ENCODE measurements around the gene C19orf25.
"Not testable (repeated sequence)": the region's sequence is repeated elsewhere in the genome, so short reads cannot be mapped to it uniquely, and the experiment has no call there.

The C19orf25 gene

DNA sequence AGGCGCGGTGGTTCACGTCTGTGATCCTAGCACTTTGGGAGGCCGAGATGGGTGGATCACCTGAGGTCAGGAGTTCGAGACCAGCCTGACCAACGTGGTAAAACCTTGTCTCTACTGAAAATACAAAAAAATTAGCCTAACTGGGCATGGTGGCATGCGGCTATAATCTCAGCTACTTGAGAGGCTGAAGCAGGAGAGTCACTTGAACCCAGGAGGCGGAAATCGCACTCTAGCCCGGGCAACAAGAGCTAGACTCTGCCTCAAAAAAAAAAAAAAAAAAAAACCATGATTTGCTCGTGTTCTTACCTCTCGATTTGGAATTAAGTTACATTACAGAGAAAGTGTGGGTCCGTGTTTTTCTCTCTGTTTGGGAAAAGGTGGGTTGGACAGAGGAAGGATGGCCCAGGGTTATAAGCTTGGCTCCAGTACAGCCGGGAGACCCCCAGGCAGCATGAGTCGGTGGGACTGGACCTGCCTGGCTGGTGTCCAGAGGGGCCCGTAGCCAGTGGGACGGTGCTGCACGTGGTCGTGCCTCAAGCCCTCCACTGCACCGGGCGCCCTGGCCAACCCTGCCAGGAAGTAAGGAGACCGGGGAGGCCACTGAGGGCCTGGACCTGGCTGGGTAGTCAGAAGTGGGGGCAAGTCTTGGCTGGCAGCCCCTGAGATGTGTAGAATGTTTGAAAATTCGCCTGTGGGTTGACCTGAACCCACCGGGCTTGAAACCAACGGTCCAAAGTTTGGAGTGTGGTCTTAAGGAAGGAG, 37.2 kb downstream of the C19orf25 start:
- no peak overlapping the region for H3K27ac ChIP-seq (ENCODE audit: low read length)
- H3K36me3 ChIP-seq (ENCODE audit: insufficient read depth, low read depth, low read length): peaks cover 35% of the 10 kb centered on the region
- H3K9me3 ChIP-seq (ENCODE audit: insufficient read depth, low read depth, low read length): no peaks in the 10 kb centered on the region
- no peak overlapping the region for H3K9ac ChIP-seq (ENCODE audit: low read depth, low read length)
- H3K4me1 ChIP-seq (ENCODE audit: insufficient read depth, low read length): no peaks in the 10 kb centered on the region; the same call in 1 of the 2 replicates
- peaks cover 16% of the 10 kb centered on the region for H3K27me3 ChIP-seq (ENCODE audit: insufficient read depth, low read length)
- no peak overlapping the region for H3K4me3 ChIP-seq (ENCODE audit: low read length)

DNA sequence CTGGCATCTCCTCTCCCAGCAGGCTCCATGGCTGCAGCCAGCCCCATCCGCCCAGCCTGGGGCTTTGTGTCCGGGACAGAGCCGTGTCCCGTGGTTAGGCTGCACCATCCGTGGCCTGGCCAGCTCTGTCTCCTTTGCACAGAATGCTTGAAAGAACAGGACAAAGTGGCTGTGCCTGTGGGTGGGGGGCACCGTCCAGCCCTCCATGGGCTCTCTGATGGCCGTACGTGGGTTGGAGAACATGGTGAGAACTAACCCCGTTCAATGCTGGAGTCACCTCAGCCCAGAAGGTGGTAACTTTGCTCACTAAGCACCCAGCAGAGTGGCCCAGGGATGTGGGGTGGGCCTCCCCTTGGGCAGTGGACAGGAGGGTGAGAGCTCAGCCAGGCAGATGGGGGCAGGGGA, 38.0 kb downstream of the C19orf25 start:
- Histone ChIP-seq H3K36me3 (ENCODE audit: insufficient read depth, low read depth, low read length) (peaks cover 35% of the 10 kb centered on the region), H3K9ac (ENCODE audit: low read depth, low read length) (no peak overlapping the region), H3K27ac (ENCODE audit: low read length) (no peak overlapping the region), H3K4me3 (ENCODE audit: low read length) (no peak overlapping the region), H3K9me3 (ENCODE audit: insufficient read depth, low read depth, low read length) (no peaks in the 10 kb centered on the region), H3K27me3 (ENCODE audit: insufficient read depth, low read length) (peaks cover 9% of the 10 kb centered on the region), H3K4me1 (ENCODE audit: insufficient read depth, low read length) (no peaks in the 10 kb centered on the region; the same call in 1 of the 2 replicates)

DNA sequence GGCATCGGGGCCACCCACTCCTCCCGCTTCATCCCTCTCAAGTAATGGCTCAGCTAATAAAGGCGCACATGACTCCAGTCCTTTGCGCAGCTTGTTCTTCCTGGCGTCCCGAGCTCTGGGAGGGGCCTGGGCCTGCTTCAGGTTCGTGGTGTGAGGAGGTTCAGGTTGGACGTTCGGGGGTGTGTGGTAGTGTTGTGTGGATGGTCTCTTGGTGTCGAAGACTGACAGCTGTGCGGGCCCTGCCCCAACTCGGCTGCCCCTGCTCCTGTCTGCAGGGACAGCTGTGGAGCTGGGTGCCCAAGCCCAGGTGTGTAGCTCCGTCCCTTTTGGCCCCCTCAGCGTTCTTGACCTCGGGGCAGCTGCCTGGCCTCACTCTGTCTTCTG, 38.6 kb downstream of the C19orf25 start:
- H3K9me3 ChIP-seq (ENCODE audit: insufficient read depth, low read depth, low read length): no peaks in the 10 kb centered on the region
- no peak overlapping the region; the same call in 1 of the 2 replicates for H3K4me3 ChIP-seq (ENCODE audit: low read length)
- H3K36me3 ChIP-seq (ENCODE audit: insufficient read depth, low read depth, low read length): peaks cover 39% of the 10 kb centered on the region
- H3K27ac ChIP-seq (ENCODE audit: low read length): no peak overlapping the region
- no peaks in the 10 kb centered on the region; the same call in 1 of the 2 replicates for H3K4me1 ChIP-seq (ENCODE audit: insufficient read depth, low read length)
- H3K27me3 ChIP-seq (ENCODE audit: insufficient read depth, low read length): peaks cover 6% of the 10 kb centered on the region
- H3K9ac ChIP-seq (ENCODE audit: low read depth, low read length): no peak overlapping the region

- not testable (repeated sequence) for H3K9me3 ChIP-seq (ENCODE audit: insufficient read depth, low read depth, low read length); H3K27ac ChIP-seq (ENCODE audit: low read length); H3K27me3 ChIP-seq (ENCODE audit: insufficient read depth, low read length); H3K4me1 ChIP-seq (ENCODE audit: insufficient read depth, low read length)
- H3K4me3 ChIP-seq (ENCODE audit: low read length): peak overlapping the region; percentile 96
- peaks cover 41% of the 10 kb centered on the region for H3K36me3 ChIP-seq (ENCODE audit: insufficient read depth, low read depth, low read length)
- H3K9ac ChIP-seq (ENCODE audit: low read depth, low read length): peak overlapping the region; percentile 98
These were observed 39.2 kb downstream of the C19orf25 start for GRCh38 chr19:1439525-1440417.

DNA sequence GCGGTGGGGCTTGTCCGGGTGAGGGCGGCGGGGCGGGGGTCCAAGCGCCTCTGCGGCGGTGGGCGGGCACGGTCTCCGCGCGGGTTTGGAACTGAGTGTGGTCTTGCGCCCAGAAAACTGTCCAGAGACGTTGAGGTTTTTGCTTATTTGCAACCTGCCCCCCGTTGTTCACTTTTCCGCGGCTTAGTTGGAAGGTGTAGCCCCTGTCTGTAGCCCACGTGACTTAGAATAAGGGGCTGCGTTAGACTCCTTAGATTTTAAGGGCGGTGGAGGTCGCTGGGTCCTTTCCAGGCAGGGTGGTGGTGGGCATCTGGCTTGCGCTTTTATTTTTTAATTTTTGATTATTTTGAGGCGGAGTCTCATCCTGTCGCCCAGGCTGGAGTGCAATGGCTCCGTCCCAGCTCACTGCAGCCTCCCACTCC, 40.1 kb downstream of the C19orf25 start:
- H3K36me3 ChIP-seq (ENCODE audit: insufficient read depth, low read depth, low read length): peaks cover 49% of the 10 kb centered on the region

DNA sequence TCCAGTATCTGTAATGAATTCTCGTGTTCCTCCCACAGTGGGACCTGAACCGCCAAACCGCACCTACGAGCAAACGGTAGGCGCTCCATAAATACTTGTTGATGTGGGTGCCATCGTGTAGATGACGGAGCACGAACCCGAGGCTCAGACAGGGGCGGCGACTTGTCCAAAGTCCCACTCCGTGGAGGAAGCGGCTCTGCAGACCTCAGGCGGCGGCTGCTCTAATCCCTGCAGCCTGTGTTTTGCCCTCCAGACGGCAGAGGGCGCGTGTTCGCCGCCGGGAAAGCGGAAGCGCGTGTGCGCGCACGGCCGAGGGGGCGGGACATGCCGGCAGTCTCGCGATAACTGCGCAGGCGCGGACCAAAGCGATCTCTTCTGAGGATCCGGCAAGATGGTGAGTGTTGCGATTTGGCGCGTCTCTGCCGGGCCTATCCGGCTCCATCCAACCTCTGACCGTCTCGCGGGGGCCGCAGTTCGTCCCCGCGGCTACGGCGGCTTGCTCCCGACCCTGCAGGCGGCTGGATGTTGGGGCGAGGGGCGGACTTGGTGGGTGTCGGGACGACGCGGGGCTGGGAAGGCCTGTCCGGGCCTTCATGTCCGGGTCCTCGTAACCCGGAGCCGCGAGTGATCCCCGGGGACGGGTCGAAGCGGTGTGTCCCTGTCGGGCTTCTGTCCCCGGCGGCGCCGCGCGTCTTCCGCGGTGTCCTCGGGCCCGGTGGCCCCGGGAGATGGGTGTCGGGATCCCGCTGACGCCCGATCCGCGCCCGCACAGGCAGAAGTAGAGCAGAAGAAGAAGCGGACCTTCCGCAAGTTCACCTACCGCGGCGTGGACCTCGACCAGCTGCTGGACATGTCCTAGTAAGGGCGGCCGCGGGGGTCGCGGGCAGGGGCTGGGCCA, 40.7 kb downstream of the C19orf25 start, which contains the start of gene RPS15:
TSS of gene RPS15 (plus strand) at position 362 of the 898 bp plus-strand sequence. CDS start at position 392, 30 bp downstream.
- Histone ChIP-seq H3K4me3 (ENCODE audit: low read length) (peak within 1 kb of the TSS; percentile 96), H3K9ac (ENCODE audit: low read depth, low read length) (peak within 1 kb of the TSS; percentile 98), H3K27ac (ENCODE audit: low read length) (peak within 1 kb of the TSS; percentile 84), H3K36me3 (ENCODE audit: insufficient read depth, low read depth, low read length) (peaks cover 51% of the 10 kb centered on the region), H3K9me3 (ENCODE audit: insufficient read depth, low read depth, low read length) (no peaks in the 10 kb centered on the region), H3K27me3 (ENCODE audit: insufficient read depth, low read length) (no peaks in the 10 kb centered on the region), H3K4me1 (ENCODE audit: insufficient read depth, low read length) (no peaks in the 10 kb centered on the region)

More for the DNA sequence above, 40.1 kb downstream of the C19orf25 start:
- Histone ChIP-seq H3K9me3 (ENCODE audit: insufficient read depth, low read depth, low read length) (no peaks in the 10 kb centered on the region), H3K4me1 (ENCODE audit: insufficient read depth, low read length) (no peaks in the 10 kb centered on the region; the same call in 1 of the 2 replicates), H3K4me3 (ENCODE audit: low read length) (peak overlapping the region; percentile 96), H3K9ac (ENCODE audit: low read depth, low read length) (peak overlapping the region; percentile 98), H3K27ac (ENCODE audit: low read length) (peak overlapping the region; percentile 84), H3K27me3 (ENCODE audit: insufficient read depth, low read length) (no peaks in the 10 kb centered on the region)

DNA sequence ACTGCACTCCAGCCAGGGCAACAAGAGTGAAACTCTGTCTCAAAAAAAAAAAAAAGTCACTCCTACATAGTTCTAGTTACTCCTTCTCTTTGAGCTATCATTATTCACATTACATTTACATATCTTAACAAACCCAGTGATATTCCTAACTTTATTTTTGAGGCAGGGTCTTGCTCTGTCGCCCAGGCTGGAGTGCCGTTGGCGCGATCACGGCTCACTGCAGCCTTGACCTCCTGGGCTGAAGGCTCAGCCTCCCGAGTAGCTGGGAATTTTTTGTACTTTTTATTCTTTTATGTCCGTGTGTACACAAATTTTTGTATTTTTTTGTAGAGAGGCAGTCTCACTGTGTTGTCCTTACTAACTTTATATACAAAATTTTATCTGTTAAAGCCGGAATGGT, 41.4 kb downstream of the C19orf25 start:
- Histone ChIP-seq H3K36me3 (ENCODE audit: insufficient read depth, low read depth, low read length) (peaks cover 57% of the 10 kb centered on the region), H3K27ac (ENCODE audit: low read length) (no peak overlapping the region)

DNA sequence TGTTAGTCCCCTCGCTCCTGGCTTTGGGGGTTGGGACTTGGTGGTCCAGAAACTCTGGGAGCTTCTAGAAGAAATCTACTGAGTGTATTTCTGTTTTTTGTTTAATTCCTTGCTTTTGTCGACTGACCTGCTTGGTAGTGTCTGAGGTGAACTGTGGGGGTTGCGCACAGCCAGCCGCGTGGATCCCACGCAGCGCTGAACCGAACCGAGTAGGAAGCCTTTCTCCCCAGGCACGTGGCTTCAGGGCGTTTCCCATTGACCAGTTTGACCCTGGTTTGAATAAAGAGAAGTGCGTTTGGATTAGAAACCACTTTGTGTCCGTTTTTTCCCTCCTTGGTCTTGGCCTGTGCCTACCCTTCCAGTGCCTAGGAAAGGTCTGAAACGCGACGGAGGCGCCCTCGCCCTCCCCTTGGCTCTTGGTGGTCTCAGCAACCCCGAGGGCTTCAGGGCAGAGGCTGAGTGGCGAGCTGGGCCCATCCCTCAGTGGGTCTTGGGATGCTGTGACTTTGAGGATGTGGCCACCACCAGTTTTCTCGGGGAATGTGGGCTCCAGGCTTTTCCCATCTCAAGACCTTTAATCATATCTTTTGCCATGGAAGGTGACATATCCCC, 43.5 kb downstream of the C19orf25 start:
- peaks cover 50% of the 10 kb centered on the region for H3K36me3 ChIP-seq (ENCODE audit: insufficient read depth, low read depth, low read length)

More for the DNA sequence above, 41.4 kb downstream of the C19orf25 start:
- H3K27me3 ChIP-seq (ENCODE audit: insufficient read depth, low read length): no peaks in the 10 kb centered on the region
- H3K9ac ChIP-seq (ENCODE audit: low read depth, low read length): no peak overlapping the region
- no peaks in the 10 kb centered on the region for H3K9me3 ChIP-seq (ENCODE audit: insufficient read depth, low read depth, low read length)
- no peaks in the 10 kb centered on the region for H3K4me1 ChIP-seq (ENCODE audit: insufficient read depth, low read length)
- no peak overlapping the region; the same call in 1 of the 2 replicates for H3K4me3 ChIP-seq (ENCODE audit: low read length)

DNA sequence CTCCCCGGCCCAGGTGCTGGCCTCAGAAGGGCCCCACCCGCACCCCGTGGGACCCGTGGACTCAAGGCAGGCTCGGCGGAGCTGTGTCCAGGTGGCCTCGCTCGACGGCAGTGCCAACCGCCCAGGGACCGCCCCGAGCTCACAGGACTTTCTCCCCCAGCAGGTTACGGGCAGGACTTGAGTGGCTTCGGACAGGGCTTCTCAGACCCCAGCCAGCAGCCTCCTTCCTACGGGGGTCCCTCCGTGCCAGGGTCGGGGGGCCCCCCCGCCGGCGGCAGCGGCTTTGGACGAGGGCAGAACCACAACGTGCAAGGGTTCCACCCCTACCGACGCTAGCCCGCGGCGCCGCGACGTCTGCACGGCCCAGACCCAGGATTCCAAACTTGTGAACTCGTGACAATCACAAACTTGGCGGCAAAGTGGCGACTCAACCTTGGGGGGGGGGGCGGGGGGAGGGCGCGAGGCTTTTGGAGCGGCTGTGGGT, 44.4 kb downstream of the C19orf25 start:
- Histone ChIP-seq H3K36me3 (ENCODE audit: insufficient read depth, low read depth, low read length) (peaks cover 50% of the 10 kb centered on the region), H3K4me3 (ENCODE audit: low read length) (no peak overlapping the region), H3K27ac (ENCODE audit: low read length) (no peak overlapping the region), H3K4me1 (ENCODE audit: insufficient read depth, low read length) (no peaks in the 10 kb centered on the region), H3K9ac (ENCODE audit: low read depth, low read length) (no peak overlapping the region), H3K27me3 (ENCODE audit: insufficient read depth, low read length) (no peaks in the 10 kb centered on the region), H3K9me3 (ENCODE audit: insufficient read depth, low read depth, low read length) (no peaks in the 10 kb centered on the region)

More for the DNA sequence above, 43.5 kb downstream of the C19orf25 start:
- Histone ChIP-seq H3K9me3 (ENCODE audit: insufficient read depth, low read depth, low read length) (no peaks in the 10 kb centered on the region), H3K9ac (ENCODE audit: low read depth, low read length) (no peak overlapping the region), H3K4me3 (ENCODE audit: low read length) (no peak overlapping the region), H3K27me3 (ENCODE audit: insufficient read depth, low read length) (no peaks in the 10 kb centered on the region), H3K27ac (ENCODE audit: low read length) (no peak overlapping the region), H3K4me1 (ENCODE audit: insufficient read depth, low read length) (no peaks in the 10 kb centered on the region)

- H3K27ac ChIP-seq (ENCODE audit: low read length): no peak overlapping the region
These were observed 45.0 kb downstream of the C19orf25 start for GRCh38 chr19:1434040-1434366.

More at GRCh38 chr19:1434040-1434366, 45.0 kb downstream of the C19orf25 start:
- Histone ChIP-seq H3K9ac (ENCODE audit: low read depth, low read length) (no peak overlapping the region), H3K27me3 (ENCODE audit: insufficient read depth, low read length) (no peaks in the 10 kb centered on the region), H3K9me3 (ENCODE audit: insufficient read depth, low read depth, low read length) (no peaks in the 10 kb centered on the region), H3K36me3 (ENCODE audit: insufficient read depth, low read depth, low read length) (peaks cover 52% of the 10 kb centered on the region), H3K4me3 (ENCODE audit: low read length) (no peak overlapping the region), H3K4me1 (ENCODE audit: insufficient read depth, low read length) (no peaks in the 10 kb centered on the region)
